ENCODE data around the gene KLHL25.

The KLHL25 gene

DNA sequence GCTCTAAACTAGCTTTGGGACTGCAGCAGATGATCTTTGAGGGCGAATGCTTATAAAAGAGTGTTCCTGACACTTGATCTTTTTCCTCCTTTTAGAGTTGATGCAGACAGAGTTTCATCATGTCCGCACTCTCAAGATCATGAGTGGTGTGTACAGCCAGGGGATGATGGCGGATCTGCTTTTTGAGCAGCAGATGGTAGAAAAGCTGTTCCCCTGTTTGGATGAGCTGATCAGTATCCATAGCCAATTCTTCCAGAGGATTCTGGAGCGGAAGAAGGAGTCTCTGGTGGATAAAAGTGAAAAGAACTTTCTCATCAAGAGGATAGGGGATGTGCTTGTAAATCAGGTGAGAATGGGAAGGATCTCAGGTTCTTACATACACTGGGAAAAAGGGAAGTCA, 75.7 kb downstream of the KLHL25 start:
- H3K4me3 ChIP-seq (ENCODE audit: low read depth, low read length) = no peak overlapping the region
- DNase-seq (ENCODE audit: low read depth) = no peak
- TF ChIP-seq, protein P1, sequence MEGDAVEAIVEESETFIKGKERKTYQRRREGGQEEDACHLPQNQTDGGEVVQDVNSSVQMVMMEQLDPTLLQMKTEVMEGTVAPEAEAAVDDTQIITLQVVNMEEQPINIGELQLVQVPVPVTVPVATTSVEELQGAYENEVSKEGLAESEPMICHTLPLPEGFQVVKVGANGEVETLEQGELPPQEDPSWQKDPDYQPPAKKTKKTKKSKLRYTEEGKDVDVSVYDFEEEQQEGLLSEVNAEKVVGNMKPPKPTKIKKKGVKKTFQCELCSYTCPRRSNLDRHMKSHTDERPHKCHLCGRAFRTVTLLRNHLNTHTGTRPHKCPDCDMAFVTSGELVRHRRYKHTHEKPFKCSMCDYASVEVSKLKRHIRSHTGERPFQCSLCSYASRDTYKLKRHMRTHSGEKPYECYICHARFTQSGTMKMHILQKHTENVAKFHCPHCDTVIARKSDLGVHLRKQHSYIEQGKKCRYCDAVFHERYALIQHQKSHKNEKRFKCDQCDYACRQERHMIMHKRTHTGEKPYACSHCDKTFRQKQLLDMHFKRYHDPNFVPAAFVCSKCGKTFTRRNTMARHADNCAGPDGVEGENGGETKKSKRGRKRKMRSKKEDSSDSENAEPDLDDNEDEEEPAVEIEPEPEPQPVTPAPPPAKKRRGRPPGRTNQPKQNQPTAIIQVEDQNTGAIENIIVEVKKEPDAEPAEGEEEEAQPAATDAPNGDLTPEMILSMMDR (IDR thresholded peaks at IDR 0.05; ENCODE audit: control insufficient read depth, extremely low read depth, insufficient read depth) = no peak

DNA sequence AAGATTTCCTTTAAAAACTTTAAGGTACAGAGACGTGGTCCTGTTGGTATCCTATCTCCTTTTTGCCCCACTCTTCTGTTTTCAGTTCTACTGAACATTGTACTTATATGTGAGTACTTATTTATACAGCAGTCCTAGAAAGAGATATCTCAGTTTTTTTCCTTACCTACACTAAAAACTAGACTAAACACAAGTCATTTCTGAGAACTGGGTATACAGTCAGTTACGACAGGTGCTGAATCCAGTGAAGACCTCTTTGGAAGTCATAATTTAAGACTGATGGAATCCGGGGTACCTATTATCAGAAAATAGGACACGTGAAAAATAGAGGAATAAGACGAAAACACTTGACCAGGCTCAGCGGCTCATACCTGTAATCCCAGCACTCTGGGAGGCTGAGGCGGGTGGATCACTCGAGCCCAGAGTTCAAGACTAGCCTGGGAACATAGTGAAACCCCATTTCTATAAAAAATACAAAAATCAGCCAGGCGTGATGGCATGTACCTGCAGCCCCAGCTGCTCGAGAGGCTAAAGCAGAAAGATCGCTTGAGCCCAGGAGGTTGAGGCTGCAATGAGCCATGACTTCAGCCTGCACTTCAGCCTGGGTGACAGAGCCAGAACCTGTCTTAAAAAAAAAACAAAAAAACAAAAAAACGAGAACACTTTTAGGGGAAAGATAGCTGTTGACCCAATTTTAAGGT, 76.3 kb downstream of the KLHL25 start:
- no peak for DNase-seq (ENCODE audit: low read depth)
- TF ChIP-seq, protein P1 (IDR thresholded peaks at IDR 0.05; ENCODE audit: control insufficient read depth, extremely low read depth, insufficient read depth) = no peak
- H3K4me3 ChIP-seq (ENCODE audit: low read depth, low read length) = no peak overlapping the region

DNA sequence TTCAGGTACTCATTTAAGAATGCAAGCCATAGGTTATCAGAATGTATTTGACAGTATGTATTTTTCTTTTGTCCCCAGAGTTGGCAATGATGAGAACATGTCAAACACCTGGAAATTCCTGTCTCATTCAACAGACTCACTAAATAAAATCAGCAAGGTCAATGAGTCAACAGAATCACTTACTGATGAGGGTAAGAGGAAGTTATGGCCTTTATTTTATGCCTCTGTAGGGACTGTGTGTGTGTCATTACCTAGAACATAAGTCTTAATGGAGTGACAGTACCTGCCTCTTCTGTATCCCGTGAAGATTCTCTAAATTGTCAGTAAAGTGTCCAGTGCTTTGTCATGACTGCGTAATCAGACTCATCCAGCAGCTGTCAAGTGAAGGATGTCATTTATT, 77.5 kb downstream of the KLHL25 start:
- H3K4me3 ChIP-seq (ENCODE audit: low read depth, low read length) = no peak overlapping the region
- TF ChIP-seq, protein P1 (IDR thresholded peaks at IDR 0.05; ENCODE audit: control insufficient read depth, extremely low read depth, insufficient read depth) = no peak
- no peak for DNase-seq (ENCODE audit: low read depth)

DNA sequence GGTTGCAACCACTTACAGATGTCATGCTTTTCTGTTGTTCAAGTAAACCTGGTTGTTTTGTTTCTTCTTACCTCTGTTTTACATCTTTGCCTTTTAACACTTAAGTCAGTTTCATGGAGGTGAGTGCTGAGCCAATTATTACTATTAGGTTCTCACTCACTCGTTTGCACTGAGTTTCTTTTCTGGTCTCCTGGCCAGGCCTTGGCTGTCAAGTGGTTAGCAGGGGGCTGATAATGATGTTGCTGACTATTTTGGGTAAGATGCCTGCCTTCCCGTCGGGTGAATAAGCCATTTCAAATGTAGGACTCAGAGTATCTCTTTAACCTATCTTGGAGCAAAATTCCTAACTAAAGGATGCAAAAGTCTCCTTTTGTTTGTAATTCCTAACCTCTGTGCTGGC, 78.5 kb downstream of the KLHL25 start:
- H3K4me3 ChIP-seq (ENCODE audit: low read depth, low read length) = no peak overlapping the region
- TF ChIP-seq, protein P1 (IDR thresholded peaks at IDR 0.05; ENCODE audit: control insufficient read depth, extremely low read depth, insufficient read depth) = no peak
- no peak for DNase-seq (ENCODE audit: low read depth)

DNA sequence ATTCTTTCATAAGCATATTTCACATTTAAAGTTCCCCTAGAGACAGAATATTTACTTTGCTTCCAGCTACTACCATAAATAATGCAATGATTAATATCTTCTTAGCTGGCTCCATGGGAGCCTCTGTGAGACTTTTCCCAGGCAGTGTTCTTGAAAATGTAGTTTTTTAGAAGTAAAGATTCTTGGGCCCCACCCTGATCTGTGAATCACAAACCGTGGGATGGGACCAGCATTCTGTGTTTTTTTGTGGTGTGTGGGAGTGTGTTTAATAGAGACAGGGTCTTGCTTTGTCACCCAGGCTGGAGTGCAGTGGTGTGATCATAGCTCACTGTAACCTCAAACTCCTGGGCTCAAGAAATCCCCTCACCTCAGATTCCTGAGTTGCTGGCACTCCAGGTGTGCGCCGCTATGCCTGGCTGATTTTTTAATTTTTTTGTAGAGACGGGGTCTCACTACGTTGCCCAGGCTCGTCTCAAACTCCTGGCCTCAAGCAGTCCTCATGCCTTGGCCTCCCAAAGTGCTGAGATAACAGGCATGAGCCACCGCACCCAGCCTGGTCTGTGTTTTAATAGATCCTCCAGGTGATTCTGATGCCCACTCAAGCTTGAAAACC, 83.0 kb downstream of the KLHL25 start:
- DNase-seq (ENCODE audit: low read depth) = no peak
- H3K4me3 ChIP-seq (ENCODE audit: low read depth, low read length) = no peak overlapping the region
- TF ChIP-seq, protein P1 (IDR thresholded peaks at IDR 0.05; ENCODE audit: control insufficient read depth, extremely low read depth, insufficient read depth) = no peak

DNA sequence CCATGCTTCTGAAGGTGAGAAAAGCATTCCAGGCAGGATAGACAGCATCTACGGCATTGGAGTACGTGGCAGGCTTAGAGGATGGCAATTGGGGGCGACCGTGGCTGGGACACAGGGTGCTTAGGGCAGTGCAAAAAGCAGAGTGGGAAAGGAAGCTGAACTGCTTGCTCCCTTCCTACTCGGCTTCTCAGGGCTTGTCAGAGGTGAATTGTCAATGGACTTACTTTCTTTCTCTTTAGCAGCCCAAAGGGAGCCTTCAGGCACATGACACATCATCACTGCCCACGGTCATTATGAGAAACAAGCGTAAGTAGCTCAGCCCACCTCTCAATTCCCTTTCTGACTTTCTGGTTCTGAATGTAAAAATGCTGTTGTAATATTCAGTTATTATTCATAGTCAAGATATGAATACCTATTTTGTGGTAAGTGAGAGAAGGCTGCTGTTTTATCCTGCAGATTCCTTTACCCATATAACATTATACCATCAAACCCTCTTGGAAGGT, 84.3 kb downstream of the KLHL25 start:
- DNase-seq (ENCODE audit: low read depth) = no peak
- TF ChIP-seq, protein P1 (IDR thresholded peaks at IDR 0.05; ENCODE audit: control insufficient read depth, extremely low read depth, insufficient read depth) = no peak
- no peak overlapping the region for H3K4me3 ChIP-seq (ENCODE audit: low read depth, low read length)
